HG02588 (cell line): Measurements from ENCODE around the gene CRACR2B.

Experiments
- ATAC-seq: cut with Tn5 transposase; IDR thresholded peaks from one replicate; pipeline ENCODE4 v1.9.1; 2021; ENCODE audit warnings: mild to moderate bottlenecking, moderate library complexity; ENCODE audit not compliant: unreplicated experiment

The CRACR2B gene

GRCh38 chr11:837189-837989 lies 9.7 kb downstream of the CRACR2B start:
- no peak for ATAC-seq

- ATAC-seq, result no peak
Observed at GRCh38 chr11:837990-838307, 10.2 kb downstream of the CRACR2B start.

GRCh38 chr11:838441-839279 lies 10.9 kb downstream of the CRACR2B start:
- no peak for ATAC-seq

- ATAC-seq, result no peak
Observed at GRCh38 chr11:839280-839623, 11.5 kb downstream of the CRACR2B start.

- no peak for ATAC-seq
Observed at GRCh38 chr11:839875-840617, 12.3 kb downstream of the CRACR2B start.

GRCh38 chr11:841981-842369 lies 14.3 kb downstream of the CRACR2B start:
- no peak for ATAC-seq

GRCh38 chr11:842370-843002 lies 14.8 kb downstream of the CRACR2B start, which contains the start of the genes POLR2L and TSPAN4:
Gene POLR2L (minus strand): TSS chr11:842529. CDS start chr11:842508, 21 bp downstream.
Gene TSPAN4 (plus strand): TSS chr11:842852. CDS start chr11:850305, 7,453 bp downstream.
- ATAC-seq, result peak; percentile 64

GRCh38 chr11:843086-843734 lies 15.5 kb downstream of the CRACR2B start:
- peak; percentile 10 for ATAC-seq

GRCh38 chr11:843818-844692 lies 16.3 kb downstream of the CRACR2B start:
- ATAC-seq, result no peak

GRCh38 chr11:844693-845644 lies 17.2 kb downstream of the CRACR2B start:
- no peak for ATAC-seq

GRCh38 chr11:845872-846495 lies 18.3 kb downstream of the CRACR2B start:
- no peak for ATAC-seq

GRCh38 chr11:846496-847098 lies 18.9 kb downstream of the CRACR2B start:
- ATAC-seq, result no peak

GRCh38 chr11:847876-848275 lies 20.2 kb downstream of the CRACR2B start:
- no peak for ATAC-seq

- no peak for ATAC-seq
Observed at GRCh38 chr11:848380-848931, 20.7 kb downstream of the CRACR2B start.

GRCh38 chr11:849104-849824 lies 21.5 kb downstream of the CRACR2B start:
- ATAC-seq, result no peak

- ATAC-seq, result no peak
Observed at GRCh38 chr11:849951-850774, 22.4 kb downstream of the CRACR2B start.
